ENCODE measurements around the gene ARF6.

ARF6 gene

GRCh38 chr14:49923881-49924280 is 31.0 kb downstream of the ARF6 start:
- no peaks in the 10 kb centered on the region for H3K27me3 ChIP-seq (ENCODE audit: insufficient read depth, low read depth)
- H3K4me2 ChIP-seq = no peak overlapping the region
- no peak for TF ChIP-seq CTCF (conservative IDR thresholded peaks at IDR 0.05; ENCODE audit: low read depth, low read length)
- H3K79me2 ChIP-seq (ENCODE audit: insufficient read depth, low read depth) = no peaks in the 10 kb centered on the region
- H2AFZ ChIP-seq (ENCODE audit: low read depth) = no peak overlapping the region
- H3K4me1 ChIP-seq (ENCODE audit: low read depth, poor library complexity, severe bottlenecking) = no peaks in the 10 kb centered on the region
- H3K9ac ChIP-seq = no peak overlapping the region
- no peaks in the 10 kb centered on the region for H3K36me3 ChIP-seq (ENCODE audit: insufficient read depth)
- H3K4me3 ChIP-seq (IDR thresholded peaks at IDR 0.05; ENCODE audit: insufficient read depth, low read depth, low read length) = no peak overlapping the region
- no peak overlapping the region for H3K27ac ChIP-seq
- H4K20me1 ChIP-seq (ENCODE audit: insufficient read depth) = no peaks in the 10 kb centered on the region

GRCh38 chr14:49924852-49925251 is 32.0 kb downstream of the ARF6 start:
- H3K36me3 ChIP-seq (ENCODE audit: insufficient read depth) = no peaks in the 10 kb centered on the region
- H3K27me3 ChIP-seq (ENCODE audit: insufficient read depth, low read depth) = no peaks in the 10 kb centered on the region
- no peaks in the 10 kb centered on the region for H3K79me2 ChIP-seq (ENCODE audit: insufficient read depth, low read depth)
- no peak overlapping the region for H2AFZ ChIP-seq (ENCODE audit: low read depth)
- peaks cover 2% of the 10 kb centered on the region for H3K4me1 ChIP-seq (ENCODE audit: low read depth, poor library complexity, severe bottlenecking)
- H3K9ac ChIP-seq = no peak overlapping the region
- TF ChIP-seq CTCF (conservative IDR thresholded peaks at IDR 0.05; ENCODE audit: low read depth, low read length) = no peak
- no peak overlapping the region for H3K27ac ChIP-seq
- no peaks in the 10 kb centered on the region for H4K20me1 ChIP-seq (ENCODE audit: insufficient read depth)
- H3K4me3 ChIP-seq (IDR thresholded peaks at IDR 0.05; ENCODE audit: insufficient read depth, low read depth, low read length) = no peak overlapping the region
- no peak overlapping the region for H3K4me2 ChIP-seq

- no peak overlapping the region for H3K4me3 ChIP-seq (IDR thresholded peaks at IDR 0.05; ENCODE audit: insufficient read depth, low read depth, low read length)
- TF ChIP-seq CTCF (conservative IDR thresholded peaks at IDR 0.05; ENCODE audit: low read depth, low read length) = no peak
- no peak overlapping the region for H3K27ac ChIP-seq
- H4K20me1 ChIP-seq (ENCODE audit: insufficient read depth) = no peaks in the 10 kb centered on the region
- no peak overlapping the region for H3K4me2 ChIP-seq
- no peaks in the 10 kb centered on the region for H3K36me3 ChIP-seq (ENCODE audit: insufficient read depth)
- H3K4me1 ChIP-seq (ENCODE audit: low read depth, poor library complexity, severe bottlenecking) = peaks cover 13% of the 10 kb centered on the region
- H3K9ac ChIP-seq = no peak overlapping the region
- no peaks in the 10 kb centered on the region for H3K79me2 ChIP-seq (ENCODE audit: insufficient read depth, low read depth)
- H3K27me3 ChIP-seq (ENCODE audit: insufficient read depth, low read depth) = no peaks in the 10 kb centered on the region
- H2AFZ ChIP-seq (ENCODE audit: low read depth) = no peak overlapping the region
Measured at GRCh38 chr14:49926803-49927202, 33.9 kb downstream of the ARF6 start.

GRCh38 chr14:49928015-49928414 is 35.1 kb downstream of the ARF6 start:
- H3K9ac ChIP-seq = no peak overlapping the region
- H3K27ac ChIP-seq = no peak overlapping the region
- TF ChIP-seq CTCF (conservative IDR thresholded peaks at IDR 0.05; ENCODE audit: low read depth, low read length) = no peak
- no peaks in the 10 kb centered on the region for H3K27me3 ChIP-seq (ENCODE audit: insufficient read depth, low read depth)
- H3K79me2 ChIP-seq (ENCODE audit: insufficient read depth, low read depth) = no peaks in the 10 kb centered on the region
- no peak overlapping the region for H2AFZ ChIP-seq (ENCODE audit: low read depth)
- H3K4me3 ChIP-seq (IDR thresholded peaks at IDR 0.05; ENCODE audit: insufficient read depth, low read depth, low read length) = no peak overlapping the region
- H3K4me2 ChIP-seq = no peak overlapping the region
- H3K4me1 ChIP-seq (ENCODE audit: low read depth, poor library complexity, severe bottlenecking) = peaks cover 13% of the 10 kb centered on the region
- no peaks in the 10 kb centered on the region for H3K36me3 ChIP-seq (ENCODE audit: insufficient read depth)
- no peaks in the 10 kb centered on the region for H4K20me1 ChIP-seq (ENCODE audit: insufficient read depth)

Data from KMS-11 (cell line).